ENCODE measurements around the gene SYT15.

Gene SYT15

GRCh38 chr10:46544989-46545791 lies 33.7 kb upstream of the SYT15 start:
- DNase-seq (ENCODE audit: low spot score): peak; percentile 73

GRCh38 chr10:46545861-46546590 lies 32.9 kb upstream of the SYT15 start:
- no peak for DNase-seq (ENCODE audit: low spot score)

- DNase-seq (ENCODE audit: low spot score): no peak
These were observed 32.1 kb upstream of the SYT15 start for GRCh38 chr10:46546591-46547540.

GRCh38 chr10:46547541-46548497 lies 31.1 kb upstream of the SYT15 start:
- no peak for DNase-seq (ENCODE audit: low spot score)

- DNase-seq (ENCODE audit: low spot score): peak; percentile 60
These were observed 30.3 kb upstream of the SYT15 start for GRCh38 chr10:46548498-46549090.

- no peak for DNase-seq (ENCODE audit: low spot score)
These were observed 29.5 kb upstream of the SYT15 start for GRCh38 chr10:46549171-46550075.

GRCh38 chr10:46550076-46550790 lies 28.7 kb upstream of the SYT15 start:
- no peak for DNase-seq (ENCODE audit: low spot score)

- no peak for DNase-seq (ENCODE audit: low spot score)
These were observed 27.9 kb upstream of the SYT15 start for GRCh38 chr10:46550795-46551700.

- DNase-seq (ENCODE audit: low spot score): no peak
These were observed 27.0 kb upstream of the SYT15 start for GRCh38 chr10:46551701-46552525.

GRCh38 chr10:46552526-46553237 lies 26.2 kb upstream of the SYT15 start:
- no peak for DNase-seq (ENCODE audit: low spot score)

- DNase-seq (ENCODE audit: low spot score): no peak
These were observed 25.5 kb upstream of the SYT15 start for GRCh38 chr10:46553238-46554049.

GRCh38 chr10:46554166-46554781 lies 24.7 kb upstream of the SYT15 start:
- no peak for DNase-seq (ENCODE audit: low spot score)

GRCh38 chr10:46555366-46555712 lies 23.6 kb upstream of the SYT15 start:
- no peak for DNase-seq (ENCODE audit: low spot score)

GRCh38 chr10:46555713-46556514 lies 23.0 kb upstream of the SYT15 start:
- DNase-seq (ENCODE audit: low spot score): no peak
